Stomach (tissue), 9 donors: ENCODE measurements around the gene POU3F1. TPM values are rescaled to one million over a fixed set of nuclear protein-coding genes. Genes with fewer than 3 reads are reported as not detected.
A peak's percentile ranks its signal among the peaks of the same experiment; 100 is the strongest.

ENCODE experiments used
- DNase-seq, 2 donors: peaks; one replicate each; pipeline versions ENCODE4 v3.0.0 to v3.0.0-alpha.2; 2013 to 2019
- H3K27ac ChIP-seq, 5 donors: fragments of 200-600 bp in 4 of 5; sonication (generic) in 4 of 5; one replicate each; pipeline ENCODE4 v1.5.1; 2013 to 2019; ENCODE audit warnings: mild to moderate bottlenecking in 1 of 5, moderate library complexity in 1 of 5
- H3K27me3 ChIP-seq, 3 donors: fragments of 200-600 bp; sonication (generic); one replicate each; pipeline ENCODE4 v1.5.1; 2017 to 2019; ENCODE audit warnings: mixed run types in 1 of 3
- H3K36me3 ChIP-seq, 4 donors: fragments of 200-600 bp; sonication (generic); 1 replicate in 3 of 4; 2 replicates in 1 of 4; pipeline ENCODE4 v1.5.1; 2016 to 2019
- H3K4me1 ChIP-seq, 4 donors: fragments of 200-600 bp; sonication (generic); one replicate each; pipeline ENCODE4 v1.5.1; 2016 to 2019
- H3K4me3 ChIP-seq, 4 donors: fragments of 200-600 bp; sonication (generic) in 3 of 4; one replicate each; pipeline ENCODE4 v1.5.1; 2016 to 2019; ENCODE audit warnings: mild to moderate bottlenecking in 1 of 4
- H3K9me3 ChIP-seq, 4 donors: fragments of 200-600 bp; sonication (generic); one replicate each; pipeline ENCODE4 v1.5.1; 2016 to 2019
- CTCF ChIP-seq, 7 experiments: fragments of 450-650 bp in 4 of 7; fragments of 200-600 bp in 3 of 7; sonication (generic) in 3 of 7; IDR thresholded peaks; one replicate each; pipeline ENCODE4 v1.5.1; 2016 to 2019; ENCODE audit warnings: antibody characterized with exemption in 7 of 7, control low read depth in 2 of 7, mild to moderate bottlenecking in 1 of 7
- EP300 ChIP-seq: sonication (generic); formaldehyde crosslinking; IDR thresholded peaks from one replicate; pipeline ENCODE4 v1.6.1; 2017; ENCODE audit warnings: antibody characterized with exemption
- POLR2A ChIP-seq, 4 donors: fragments of 450-650 bp; IDR thresholded peaks; one replicate each; pipeline ENCODE4 v1.6.1; 2016; ENCODE audit warnings: antibody characterized with exemption in 4 of 4, control low read depth in 2 of 4, mild to moderate bottlenecking in 1 of 4, moderate library complexity in 1 of 4
- POLR2AphosphoS5 ChIP-seq, 3 donors: sonication (generic); formaldehyde crosslinking; IDR thresholded peaks; one replicate each; pipeline ENCODE4 v1.6.1; 2016; ENCODE audit warnings: antibody characterized with exemption in 3 of 3
- WGBS, 5 donors: extraction: QIAGEN DNeasy Blood & Tissue Kit in 3 of 5; methylation state at CpG; one replicate each; pipeline versions ENCODE4 v1.1.5 to v1.1.7; 2013 to 2018; 5-methylcytosine and 5-hydroxymethylcytosine counted together
- intact Hi-C: fragments of 100-400 bp; cut with DNase I; formaldehyde crosslinking; loops from one replicate; pipeline ENCODE4 v1.15.1; 2023; ENCODE audit warnings: low total_unique reads
- polyA plus RNA-seq, 3 donors: library from polyadenylated mRNA; stranded (reverse); fragments of 200-250 nt; gene quantifications; one replicate each; pipeline ENCODE4 v1.2.3, GENCODE V29; 2013
- total RNA-seq, 5 donors: library from RNA; depleted of rRNA; stranded (reverse); fragments of >200 nt; gene quantifications; one replicate each; pipeline versions ENCODE4 v1.1.0 to v1.2.3, GENCODE V29; 2014 to 2016
- donor health status: healthy with polysubstance abuse.
- donor health status: Bipolar disorder and iron deficiency.
- donor health status: healthy.

Gene POU3F1
- total and polyA plus RNA-seq, 8 donors = 0.20 TPM; not detected in 7

DNA sequence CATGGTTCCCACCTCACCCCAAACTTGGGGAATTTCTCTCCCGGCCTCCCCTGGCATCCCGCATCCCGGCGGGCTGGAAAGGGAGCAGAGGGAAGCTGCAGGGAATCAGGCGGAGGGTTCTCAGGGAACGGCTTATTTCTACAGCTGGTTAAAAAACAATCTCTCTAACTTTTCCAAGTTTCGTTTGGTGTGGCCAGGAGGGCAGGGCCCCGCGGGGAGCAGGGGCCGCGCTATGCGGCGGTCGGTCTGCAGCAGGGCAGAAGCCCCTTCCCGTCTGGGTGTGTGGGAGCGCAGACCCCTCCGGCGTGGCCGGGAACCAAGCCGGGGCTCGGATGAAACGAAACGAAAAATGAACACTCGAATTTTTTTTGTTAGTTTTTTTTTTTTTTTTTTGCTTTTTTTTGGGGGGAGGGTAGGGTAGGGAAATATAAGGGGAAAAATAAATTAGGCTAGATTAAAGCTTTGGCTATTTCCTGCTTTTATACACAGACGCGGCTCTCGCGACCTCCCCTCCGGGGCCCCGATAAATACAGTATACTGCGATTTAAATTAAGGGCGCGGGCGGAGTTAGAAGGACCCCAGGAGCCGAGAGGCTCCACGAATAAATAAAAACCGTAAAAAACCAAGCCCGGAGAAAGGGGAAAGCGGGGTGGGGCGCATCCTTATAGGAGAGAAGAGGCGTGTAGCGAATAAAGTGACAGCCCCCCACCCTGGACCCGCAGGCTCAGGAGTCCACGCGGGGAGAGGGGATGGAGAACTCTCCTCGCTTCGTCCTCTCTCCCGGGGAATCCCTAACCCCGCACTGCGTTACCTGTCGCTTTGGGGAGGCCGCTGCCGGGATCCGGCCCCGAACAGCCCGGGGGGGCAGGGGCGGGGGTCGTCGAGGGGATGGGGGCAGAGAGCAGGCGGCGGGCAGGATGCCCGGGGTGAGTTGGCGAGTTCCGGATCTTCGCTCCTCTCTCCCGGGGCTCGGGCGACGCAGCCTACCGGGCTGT is 2.1 kb downstream of the POU3F1 start:
- intact Hi-C loops = no loop called here
- TF ChIP-seq POLR2A (IDR thresholded peaks at IDR 0.05) = no peak
- Histone ChIP-seq H3K27me3 (peaks cover 36 to 97% (median 72%) of the 10 kb centered on the region in 3 donors), H3K4me3 (peak overlapping the region in 3 of 4 donors; percentile 0 to 34 (median 27)), H3K9me3 (no peaks in the 10 kb centered on the region), H3K36me3 (no peaks in the 10 kb centered on the region), H3K4me1 (peaks cover 32 to 40% (median 34%) of the 10 kb centered on the region in 4 donors), H3K27ac (no peak overlapping the region)
- WGBS, 5 donors = 4 to 9% (median 8%) methylated on average over 58 to 70 of the region's 70 CpGs
- peak in 1 of 2 donors; percentile 28 for DNase-seq

DNA sequence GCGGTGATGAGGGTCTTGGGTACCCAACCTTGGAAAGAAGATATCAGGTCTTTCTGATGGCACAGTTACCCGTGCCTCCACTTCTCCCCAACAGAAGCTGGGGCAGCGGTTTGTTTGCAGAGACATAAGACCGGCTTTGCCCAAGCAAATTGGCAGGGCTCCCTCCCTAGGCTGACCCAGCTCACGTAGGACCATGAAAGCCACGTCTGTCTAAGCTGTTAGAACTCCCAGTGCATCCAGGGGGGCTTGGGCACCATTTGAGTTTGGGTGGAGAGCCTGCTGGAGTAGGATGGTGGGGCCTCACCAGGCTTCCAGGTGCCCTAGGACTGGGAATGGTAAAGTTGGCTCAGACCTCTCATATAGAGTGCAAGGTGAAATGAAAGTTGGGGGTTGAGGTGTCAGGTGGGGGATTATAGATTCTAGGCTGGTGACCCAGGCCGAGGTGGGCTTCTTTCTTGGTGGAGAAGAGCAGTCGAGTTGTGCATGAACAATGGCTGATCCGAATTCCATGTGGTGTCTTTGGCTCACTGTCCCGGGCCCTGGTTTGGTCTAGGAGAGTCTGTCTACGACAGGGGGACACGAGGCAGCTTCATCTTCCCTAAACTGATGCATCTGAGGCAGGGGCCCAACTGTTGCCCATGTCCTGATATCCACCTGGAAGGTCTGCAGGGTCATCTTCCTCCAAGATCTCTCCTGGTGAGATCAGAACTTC is 3.4 kb downstream of the POU3F1 start:
- TF ChIP-seq CTCF (IDR thresholded peaks at IDR 0.05) = no peak
- TF ChIP-seq EP300 = no peak
- no peak for TF ChIP-seq POLR2AphosphoS5 (IDR thresholded peaks at IDR 0.05)
- Histone ChIP-seq H3K4me1 (peaks cover 32 to 39% (median 33%) of the 10 kb centered on the region in 4 donors), H3K4me3 (no peak overlapping the region), H3K9me3 (no peaks in the 10 kb centered on the region), H3K36me3 (no peaks in the 10 kb centered on the region), H3K27me3 (peaks cover 36 to 96% (median 69%) of the 10 kb centered on the region in 3 donors), H3K27ac (no peak overlapping the region)
- DNase-seq = no peak
- 82 to 89% (median 84%) methylated on average over 10 to 12 of the region's 12 CpGs for WGBS, 5 donors
- intact Hi-C loops = no loop called here

DNA sequence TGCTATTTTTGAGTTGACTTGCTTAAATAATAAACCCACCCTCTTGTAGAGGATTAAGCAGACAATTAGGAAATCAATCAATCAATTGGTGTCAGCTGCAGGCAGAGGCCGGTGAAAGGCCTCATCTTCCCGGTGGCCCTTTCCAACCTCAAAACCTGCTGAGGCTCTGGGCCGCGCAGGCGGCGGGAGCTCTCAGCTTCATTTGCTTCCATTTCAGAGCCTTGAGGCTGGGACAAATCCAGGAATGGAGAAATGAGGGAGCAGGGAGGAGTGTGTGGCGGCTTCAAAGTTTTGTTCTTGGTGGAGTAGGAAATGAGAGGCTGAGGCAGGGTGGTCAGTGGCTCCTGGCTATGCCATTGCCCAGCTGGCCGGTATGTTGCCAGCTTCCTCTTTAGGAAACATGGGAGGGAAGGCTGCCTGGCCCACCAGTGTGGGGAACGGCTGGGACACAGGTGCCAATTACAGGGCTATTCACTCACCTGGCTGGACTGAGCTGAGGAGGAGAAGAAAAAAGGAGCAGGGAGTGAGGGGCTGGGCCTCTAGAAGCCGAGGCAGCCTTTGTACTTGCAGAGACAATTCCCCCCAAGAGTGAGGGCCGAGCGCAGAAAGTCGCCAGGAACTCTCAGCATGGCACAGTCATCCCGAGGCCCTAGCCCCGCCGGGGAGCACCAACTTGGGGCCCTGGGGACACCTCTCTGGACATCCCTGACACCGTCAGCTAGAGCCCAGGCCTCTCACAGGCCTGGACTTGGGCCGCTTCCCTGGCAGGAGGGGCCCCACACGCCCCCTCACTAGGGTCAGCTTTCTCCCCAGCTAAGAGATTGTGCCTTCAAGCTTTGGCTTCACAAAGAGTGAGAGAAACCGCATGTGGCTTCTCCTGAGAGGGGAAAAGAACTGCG is 4.4 kb downstream of the POU3F1 start:
- Histone ChIP-seq H3K36me3 (no peaks in the 10 kb centered on the region), H3K4me1 (peaks cover 23 to 29% (median 26%) of the 10 kb centered on the region in 4 donors), H3K27me3 (peaks cover 36 to 96% (median 59%) of the 10 kb centered on the region in 3 donors), H3K27ac (no peak overlapping the region), H3K4me3 (no peak overlapping the region), H3K9me3 (no peaks in the 10 kb centered on the region)
- 78 to 85% (median 81%) methylated on average over 19 to 21 of the region's 21 CpGs for WGBS, 5 donors
- TF ChIP-seq CTCF (IDR thresholded peaks at IDR 0.05) (no peak), POLR2A (IDR thresholded peaks at IDR 0.05) (no peak), EP300 (no peak), POLR2AphosphoS5 (IDR thresholded peaks at IDR 0.05) (no peak)
- no peak for DNase-seq
- intact Hi-C loops = no loop called here

DNA sequence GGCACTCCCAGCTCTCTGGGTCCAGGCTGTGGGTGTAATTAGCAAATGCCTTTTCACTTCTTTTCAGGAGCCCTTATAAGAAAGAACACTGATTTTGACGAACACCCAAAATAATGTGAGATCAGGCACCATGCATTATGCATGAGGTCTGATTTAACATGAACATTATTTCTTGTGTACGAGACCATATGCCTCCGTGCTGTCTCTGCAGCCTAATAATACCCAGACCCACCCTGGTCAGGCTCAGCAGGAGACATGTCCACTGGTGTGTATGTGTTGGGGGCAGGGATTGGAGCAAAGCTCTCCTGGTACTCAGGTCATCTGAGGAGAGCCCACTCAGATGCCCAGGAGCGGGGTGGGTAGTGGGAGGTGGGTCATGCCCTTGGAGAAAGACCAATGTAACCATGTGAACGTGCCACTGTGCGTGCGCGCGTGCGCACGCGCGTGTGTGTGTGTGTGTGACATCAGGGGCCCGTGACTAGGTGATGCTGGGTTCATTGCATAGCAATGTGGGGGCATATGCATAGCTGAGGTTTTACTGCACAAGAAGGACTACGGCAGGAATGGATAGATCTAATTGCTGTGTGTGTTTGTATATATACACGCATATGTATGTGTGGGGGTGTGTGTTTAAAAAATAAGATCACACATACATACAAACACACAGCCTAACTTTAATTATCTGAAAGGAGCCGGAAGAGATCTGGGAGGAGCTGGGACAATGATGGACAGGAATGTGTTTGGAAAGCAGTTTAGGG is 7.1 kb downstream of the POU3F1 start:
- Histone ChIP-seq H3K27ac (no peak overlapping the region), H3K4me1 (peaks cover 6% of the 10 kb centered on the region in 4 donors), H3K36me3 (no peaks in the 10 kb centered on the region), H3K9me3 (no peaks in the 10 kb centered on the region), H3K27me3 (peaks cover 21 to 81% (median 41%) of the 10 kb centered on the region in 3 donors), H3K4me3 (no peak overlapping the region)
- WGBS, 5 donors = 84 to 91% (median 87%) methylated on average over 17 of the region's 17 CpGs
- DNase-seq = no peak
- intact Hi-C loops = no loop called here
- TF ChIP-seq CTCF (IDR thresholded peaks at IDR 0.05) (no peak), POLR2A (IDR thresholded peaks at IDR 0.05) (no peak), POLR2AphosphoS5 (IDR thresholded peaks at IDR 0.05) (no peak), EP300 (no peak)
